Heart left ventricle (tissue), 13 donors: ENCODE measurements around the gene HDGFL3.

Experiments
- CTCF ChIP-seq, 12 donors: fragments of 200-600 bp; sonication (generic) in 4 of 12; IDR thresholded peaks; one replicate each; pipeline versions ENCODE4 v1.5.0 to v1.8.0; 2018 to 2022; ENCODE audit warnings: antibody characterized with exemption in 12 of 12, mild to moderate bottlenecking in 5 of 12
- POLR2A ChIP-seq, 2 donors: fragments of 450-650 bp; IDR thresholded peaks; one replicate each; pipeline ENCODE4 v1.6.1; 2017; ENCODE audit warnings: antibody characterized with exemption in 2 of 2, mild to moderate bottlenecking in 2 of 2, moderate library complexity in 2 of 2
- donor health status: ischemic (EF 13 %, LVEDD 7.1; RV severe dilation, severe dysfunction).
- donor health status: DM: no; HTN: yes; CAD: no.
- donor health status: DM: no; HTN: no; CAD: no.
- donor health status: ischemic (EF 25% LVEDD 6.9; RV normal size, moderate dysfunction).
- donor health status: ischemic (EF 25% LVEDD 5.7; RV mildly dilated, moderate dysfunction).
- donor health status: ischemic (EF 35%, LVEDD 5.7; RV mildly dilated, moderate dysfunction).
- donor health status: nonischemic (EF 11% LVEDD 7.7; RV severe dilation, severe dysfunction).
- donor health status: DM: yes; HTN: yes; CAD: no.
- donor health status: PGD.
- donor health status: ischemic (EF 29% LVEDD 5.4; RV normal size, mild dysfunction).
- donor health status: nonischemic (EF 23%, LVEDD 6.1; RV moderate dilation, normal function).

GRCh38 chr15:83178390-83178789 is 29.2 kb downstream of the HDGFL3 start:
- TF ChIP-seq CTCF (IDR thresholded peaks at IDR 0.05): no peak
- no peak for TF ChIP-seq POLR2A (IDR thresholded peaks at IDR 0.05)
